A549 (cell line): ENCODE results near the gene NANS. TPM values are rescaled to one million over a fixed set of nuclear protein-coding genes. Genes with fewer than 3 reads are reported as not detected.

Experiments
- ATAC-seq, 2 experiments: fragments of 200-7000 bp in 1 of 2; fragments of >200 bp in 1 of 2; cut with Nextera tagmentation in 1 of 2; cut with Tn5 transposase in 1 of 2; 3 replicates each; pipeline versions ENCODE4 v1.8.0 to v1.9.1; 2018 to 2020; ENCODE audit warnings: mild to moderate bottlenecking in 1 of 2, moderate library complexity in 1 of 2
- CTCF ChIA-PET: fragments of 300-600 bp; sonication (Branson Sonifier 250); formaldehyde crosslinking; extraction: SDS; loops from one replicate; lab custom pipeline; 2021; ENCODE audit warnings: antibody characterized with exemption, inconsistent platforms; lab: Yijun Ruan, JAX
- POLR2A ChIA-PET: fragments of 350-600 bp; formaldehyde crosslinking; extraction: SDS; loops from one replicate; lab custom pipeline; 2021; ENCODE audit warnings: antibody characterized with exemption, inconsistent platforms; lab: Yijun Ruan, JAX
- DNase-seq, 2 experiments: peaks; one replicate each; pipeline versions ENCODE4 v3.0.0 to v3.0.0-alpha.2; 2011 to 2016; ENCODE audit warnings: low read depth in 1 of 2, low spot score in 1 of 2
- FAIRE-seq: peaks from 2 replicates; lab custom pipeline; 2011; peaks lifted over from hg19 to GRCh38; lab: Jason Lieb, UNC
- H3K27ac ChIP-seq, 2 experiments: fragments of >200 bp; sonication (Bioruptor Twin); formaldehyde crosslinking; 3 replicates each; pipeline ENCODE4 v1.5.1; 2016 to 2017
- H3K4me1 ChIP-seq: fragments of >200 bp; sonication (Bioruptor Twin); formaldehyde crosslinking; 3 replicates; pipeline ENCODE4 v1.6.1; 2016
- H3K4me2 ChIP-seq: fragments of >200 bp; sonication (Bioruptor Twin); formaldehyde crosslinking; 3 replicates; pipeline ENCODE4 v1.6.1; 2016
- H3K4me3 ChIP-seq: fragments of >200 bp; sonication (Bioruptor Twin); formaldehyde crosslinking; 3 replicates; pipeline ENCODE4 v1.5.1; 2016
- H3K9me3 ChIP-seq: fragments of >200 bp; sonication (Bioruptor Twin); formaldehyde crosslinking; 3 replicates; pipeline ENCODE4 v1.6.1; 2016
- CEBPB ChIP-seq, 2 experiments: fragments of >200 bp in 1 of 2; sonication (Bioruptor Twin) in 1 of 2; formaldehyde crosslinking in 1 of 2; IDR thresholded peaks; 2 replicates each; pipeline ENCODE4 v1.6.1; 2012 to 2016
- ESRRA ChIP-seq: fragments of 150-350 bp; IDR thresholded peaks from 2 replicates; pipeline ENCODE4 v1.6.1; 2014; ENCODE audit warnings: mild to moderate bottlenecking, low read length, borderline replicate concordance
- FOSB ChIP-seq: fragments of 250-450 bp; sonication (Bioruptor Pico); IDR thresholded peaks from 2 replicates; pipeline ENCODE4 v1.5.0; 2020; ENCODE audit warnings: mild to moderate bottlenecking, moderate library complexity
- HDAC2 ChIP-seq: fragments of 200-600 bp; sonication (generic); IDR thresholded peaks from 2 replicates; pipeline ENCODE4 v1.6.1; 2016
- HEYL ChIP-seq: fragments of 250-450 bp; sonication (Bioruptor Pico); IDR thresholded peaks from 2 replicates; pipeline ENCODE4 v1.8.0; 2021; ENCODE audit warnings: mild to moderate bottlenecking, moderate library complexity
- HOXB5 ChIP-seq: fragments of 250-450 bp; sonication (Bioruptor Pico); IDR thresholded peaks from 2 replicates; pipeline ENCODE4 v1.5.0; 2020; ENCODE audit warnings: mild to moderate bottlenecking, moderate library complexity
- JUNB ChIP-seq: fragments of >200 bp; sonication (Bioruptor Twin); formaldehyde crosslinking; IDR thresholded peaks from 2 replicates; pipeline ENCODE4 v1.6.1; 2016
- KDM1A ChIP-seq: fragments of 200-600 bp; sonication (generic); IDR thresholded peaks from 2 replicates; pipeline ENCODE4 v1.6.1; 2016; ENCODE audit warnings: low read depth, mild to moderate bottlenecking
- KDM5A ChIP-seq: fragments of 200-600 bp; sonication (generic); IDR thresholded peaks from 2 replicates; pipeline ENCODE4 v1.6.1; 2016; ENCODE audit warnings: antibody characterized with exemption, mild to moderate bottlenecking
- MAZ ChIP-seq: fragments of 150-350 bp; IDR thresholded peaks from 2 replicates; pipeline ENCODE4 v1.6.1; 2014; ENCODE audit warnings: antibody characterized with exemption, low read depth, low read length, borderline replicate concordance
- NR3C1 ChIP-seq: fragments of >200 bp; sonication (Bioruptor Twin); formaldehyde crosslinking; IDR thresholded peaks from 3 replicates; pipeline ENCODE4 v1.6.1; 2017
- PHF8 ChIP-seq: fragments of 200-600 bp; sonication (generic); IDR thresholded peaks from 2 replicates; pipeline ENCODE4 v1.6.1; 2016; ENCODE audit warnings: low read depth, mild to moderate bottlenecking, antibody characterized with exemption, moderate library complexity, borderline replicate concordance
- POLR2A ChIP-seq: IDR thresholded peaks from 2 replicates; pipeline ENCODE4 v1.6.1; 2012; ENCODE audit warnings: mild to moderate bottlenecking, low read length
- RARB ChIP-seq: fragments of 250-450 bp; sonication (Bioruptor Pico); IDR thresholded peaks from 2 replicates; pipeline ENCODE4 v1.8.0; 2021; ENCODE audit warnings: mild to moderate bottlenecking, moderate library complexity
- RFX5 ChIP-seq: fragments of 450-650 bp; IDR thresholded peaks from 2 replicates; pipeline ENCODE4 v1.7.1; 2014; ENCODE audit warnings: antibody characterized with exemption, mild to moderate bottlenecking, moderate library complexity
- RNF2 ChIP-seq: fragments of 200-600 bp; sonication (generic); IDR thresholded peaks from 2 replicates; pipeline ENCODE4 v1.6.1; 2016; ENCODE audit warnings: low read depth, mild to moderate bottlenecking, antibody characterized with exemption, moderate library complexity, borderline replicate concordance
- TP53 ChIP-seq: fragments of 250-450 bp; sonication (Bioruptor Pico); IDR thresholded peaks from 2 replicates; pipeline ENCODE4 v1.5.0; 2021; ENCODE audit warnings: mild to moderate bottlenecking, moderate library complexity
- ZC3H11A ChIP-seq: fragments of 450-650 bp; IDR thresholded peaks from 2 replicates; pipeline ENCODE4 v1.6.1; 2014; ENCODE audit warnings: antibody characterized with exemption, mild to moderate bottlenecking
- ZSCAN20 ChIP-seq: fragments of 250-450 bp; sonication (Bioruptor Pico); IDR thresholded peaks from 2 replicates; pipeline ENCODE4 v1.8.0; 2022; ENCODE audit warnings: mild to moderate bottlenecking, moderate library complexity
- WGBS: methylation state at CpG from one replicate; pipeline ENCODE4 v1.1.6; 2017; ENCODE audit errors: missing lambda C conversion rate; 5-methylcytosine and 5-hydroxymethylcytosine counted together
- polyA plus RNA-seq, 4 experiments: library from polyadenylated mRNA; depleted of rRNA in 3 of 4; stranded (reverse); fragments of >200 nt; fragmentation: RNase III in 1 of 4; extraction: RNeasy Plus Mini Kit Qiagen cat#74134 plus additional on column Dnase treatment in 1 of 4; gene quantifications; 2 replicates in 3 of 4; 3 replicates in 1 of 4; pipeline ENCODE4 v1.2.3, GENCODE V29; 2011 to 2017
- TF ChIP-seq, protein P1 (sequence below): fragments of 450-650 bp; IDR thresholded peaks from 2 replicates; pipeline ENCODE4 v1.6.1; 2014; ENCODE audit warnings: antibody characterized with exemption
- TF ChIP-seq, protein P2 (sequence below): fragments of 250-450 bp; sonication (Bioruptor Pico); IDR thresholded peaks from 2 replicates; pipeline ENCODE4 v1.5.0; 2021; ENCODE audit warnings: mild to moderate bottlenecking, moderate library complexity, borderline replicate concordance
- TF ChIP-seq, protein P3 (sequence below): fragments of 250-450 bp; sonication (Bioruptor Pico); IDR thresholded peaks from 2 replicates; pipeline ENCODE4 v1.5.0; 2020; ENCODE audit warnings: low read depth, mild to moderate bottlenecking, moderate library complexity
- TF ChIP-seq, protein P4 (sequence below): IDR thresholded peaks from 2 replicates; pipeline ENCODE4 v1.6.1; 2012; ENCODE audit warnings: low read depth, borderline replicate concordance

The NANS gene
- polyA plus RNA-seq, 2 of the 4 experiments (the other 2 are of a cell fraction): 56.8 to 70.2 TPM

DNA sequence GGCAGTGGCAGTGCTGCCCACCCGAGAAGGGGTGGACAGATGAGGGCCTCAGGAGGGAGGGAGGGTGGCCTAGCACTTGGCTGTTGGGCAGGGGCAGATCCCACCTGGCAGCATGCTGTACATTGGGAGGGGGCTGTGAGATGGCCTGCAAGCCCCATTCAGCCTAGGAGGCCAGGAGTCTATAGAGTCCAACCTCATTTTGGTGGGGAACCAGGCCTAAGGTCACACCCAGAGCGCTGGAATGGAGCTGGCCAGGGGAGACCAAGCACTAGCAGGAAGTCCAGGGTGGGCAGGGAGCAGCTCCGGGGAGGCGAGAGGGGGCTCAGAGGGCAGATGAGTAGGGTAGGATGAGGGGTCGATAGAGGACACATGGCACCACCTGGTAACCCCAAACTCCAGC is 39.6 kb downstream of the NANS start:
- no peak for DNase-seq
- 90% methylated on average over 5 of the region's 5 CpGs for WGBS
- Histone ChIP-seq H3K4me3 (no peak overlapping the region), H3K27ac (no peak overlapping the region), H3K9me3 (no peaks in the 10 kb centered on the region), H3K4me1 (no peaks in the 10 kb centered on the region), H3K4me2 (no peak overlapping the region)
- ChIA-PET CTCF (interaction anchor here (1.1 to 2.7 kb wide), 4 partner anchors 12 to 220 kb away, joined by 3 to 8 read pairs (median 6); no protein-coding TSS in a partner anchor), POLR2A (no interaction called here)
- TF ChIP-seq RARB (CRISPR knock-in tag): no peak
- no peak for TF ChIP-seq NR3C1
- TF ChIP-seq MAZ: no peak
- TF ChIP-seq, protein P1, sequence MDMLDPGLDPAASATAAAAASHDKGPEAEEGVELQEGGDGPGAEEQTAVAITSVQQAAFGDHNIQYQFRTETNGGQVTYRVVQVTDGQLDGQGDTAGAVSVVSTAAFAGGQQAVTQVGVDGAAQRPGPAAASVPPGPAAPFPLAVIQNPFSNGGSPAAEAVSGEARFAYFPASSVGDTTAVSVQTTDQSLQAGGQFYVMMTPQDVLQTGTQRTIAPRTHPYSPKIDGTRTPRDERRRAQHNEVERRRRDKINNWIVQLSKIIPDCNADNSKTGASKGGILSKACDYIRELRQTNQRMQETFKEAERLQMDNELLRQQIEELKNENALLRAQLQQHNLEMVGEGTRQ: no peak
- TF ChIP-seq, protein P2, sequence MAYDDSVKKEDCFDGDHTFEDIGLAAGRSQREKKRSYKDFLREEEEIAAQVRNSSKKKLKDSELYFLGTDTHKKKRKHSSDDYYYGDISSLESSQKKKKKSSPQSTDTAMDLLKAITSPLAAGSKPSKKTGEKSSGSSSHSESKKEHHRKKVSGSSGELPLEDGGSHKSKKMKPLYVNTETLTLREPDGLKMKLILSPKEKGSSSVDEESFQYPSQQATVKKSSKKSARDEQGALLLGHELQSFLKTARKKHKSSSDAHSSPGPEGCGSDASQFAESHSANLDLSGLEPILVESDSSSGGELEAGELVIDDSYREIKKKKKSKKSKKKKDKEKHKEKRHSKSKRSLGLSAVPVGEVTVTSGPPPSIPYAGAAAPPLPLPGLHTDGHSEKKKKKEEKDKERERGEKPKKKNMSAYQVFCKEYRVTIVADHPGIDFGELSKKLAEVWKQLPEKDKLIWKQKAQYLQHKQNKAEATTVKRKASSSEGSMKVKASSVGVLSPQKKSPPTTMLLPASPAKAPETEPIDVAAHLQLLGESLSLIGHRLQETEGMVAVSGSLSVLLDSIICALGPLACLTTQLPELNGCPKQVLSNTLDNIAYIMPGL (CRISPR knock-in tag): no peak
- no peak for TF ChIP-seq HOXB5 (CRISPR knock-in tag)
- TF ChIP-seq ZC3H11A: no peak
- TF ChIP-seq HEYL: no peak
- TF ChIP-seq, protein P3, sequence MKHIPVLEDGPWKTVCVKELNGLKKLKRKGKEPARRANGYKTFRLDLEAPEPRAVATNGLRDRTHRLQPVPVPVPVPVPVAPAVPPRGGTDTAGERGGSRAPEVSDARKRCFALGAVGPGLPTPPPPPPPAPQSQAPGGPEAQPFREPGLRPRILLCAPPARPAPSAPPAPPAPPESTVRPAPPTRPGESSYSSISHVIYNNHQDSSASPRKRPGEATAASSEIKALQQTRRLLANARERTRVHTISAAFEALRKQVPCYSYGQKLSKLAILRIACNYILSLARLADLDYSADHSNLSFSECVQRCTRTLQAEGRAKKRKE (CRISPR knock-in tag): no peak
- TF ChIP-seq TP53 (CRISPR knock-in tag): no peak
- no peak for TF ChIP-seq KDM1A
- ATAC-seq: no peak
- FAIRE-seq: no peak

DNA sequence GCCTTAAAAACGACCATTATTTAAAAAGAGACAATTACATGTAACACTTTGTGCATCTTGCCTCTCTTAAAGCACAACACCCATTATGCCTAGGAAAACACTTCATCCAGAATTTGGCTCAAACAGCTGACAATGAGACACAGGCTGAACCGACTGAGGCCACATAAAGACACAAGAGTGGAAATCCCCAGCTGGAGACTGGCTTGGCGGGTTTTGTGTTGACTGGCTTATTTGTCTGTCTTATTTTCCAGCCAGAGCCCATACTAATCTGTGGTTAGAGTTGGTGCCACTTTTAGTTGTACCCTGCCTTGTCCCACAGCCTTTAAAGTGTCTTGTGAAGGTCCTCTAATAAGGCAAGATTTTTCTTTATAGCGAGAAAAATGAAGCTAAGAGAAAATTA is 41.3 kb downstream of the NANS start:
- Histone ChIP-seq H3K4me2 (no peak overlapping the region), H3K4me3 (no peak overlapping the region), H3K9me3 (no peaks in the 10 kb centered on the region), H3K4me1 (no peaks in the 10 kb centered on the region), H3K27ac (no peak overlapping the region)
- WGBS: 74% methylated on average over 4 of the region's 4 CpGs
- ChIA-PET CTCF (interaction anchor here (1.2 to 2.0 kb wide), 4 partner anchors 9 to 26 kb away, joined by 4 to 8 read pairs (median 6); no protein-coding TSS in a partner anchor), POLR2A (no interaction called here)
- no peak for ATAC-seq
- no peak for FAIRE-seq
- DNase-seq: no peak
- TF ChIP-seq ZSCAN20 (no peak), JUNB (no peak), HOXB5 (CRISPR knock-in tag) (no peak), FOSB (no peak), RNF2 (no peak), ESRRA (no peak), PHF8 (no peak), CEBPB (IDR thresholded peaks at IDR 0.05) (no peak), KDM5A (no peak), RFX5 (no peak), POLR2A (no peak), HDAC2 (no peak)
- TF ChIP-seq, protein P4, sequence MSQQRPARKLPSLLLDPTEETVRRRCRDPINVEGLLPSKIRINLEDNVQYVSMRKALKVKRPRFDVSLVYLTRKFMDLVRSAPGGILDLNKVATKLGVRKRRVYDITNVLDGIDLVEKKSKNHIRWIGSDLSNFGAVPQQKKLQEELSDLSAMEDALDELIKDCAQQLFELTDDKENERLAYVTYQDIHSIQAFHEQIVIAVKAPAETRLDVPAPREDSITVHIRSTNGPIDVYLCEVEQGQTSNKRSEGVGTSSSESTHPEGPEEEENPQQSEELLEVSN: no peak
